Measurements from ENCODE around the gene TBC1D10A. TPM values are rescaled to one million over a fixed set of nuclear protein-coding genes. Genes with fewer than 3 reads are reported as not detected.
A peak's percentile ranks its signal among the peaks of the same experiment; 100 is the strongest.

Gene TBC1D10A
- total and polyA plus RNA-seq, 2 experiments from 2014 or later, result 3.3 to 8.8 TPM

GRCh38 chr22:30266445-30267381 is 60.0 kb downstream of the TBC1D10A start, which contains the start of gene OSM:
Gene OSM (minus strand): TSS chr22:30266851. CDS start chr22:30266799, 52 bp downstream.
- H3K27me3 Mint-ChIP-seq (ENCODE audit: insufficient read depth, low read depth, poor library complexity), result peaks cover 22% of the 10 kb centered on the region
- H3K27me3 ChIP-seq (ENCODE audit: insufficient read depth), result no peaks in the 10 kb centered on the region; the same call in 1 of the 2 replicates
- no peak within 1 kb of the TSS for H3K4me3 Mint-ChIP-seq
- H3K4me3 ChIP-seq, result no peak within 1 kb of the TSS
- H4K20me1 ChIP-seq (replicated peaks; ENCODE audit: insufficient read depth), result no peaks in the 10 kb centered on the region
- ATAC-seq (no peak), DNase-seq (ENCODE audit: low spot score) (no peak)
- H3K4me1 ChIP-seq (ENCODE audit: insufficient read depth), result no peaks in the 10 kb centered on the region
- H3K79me2 ChIP-seq (replicated peaks; ENCODE audit: insufficient read depth), result no peaks in the 10 kb centered on the region
- H3K9me2 ChIP-seq (ENCODE audit: insufficient read depth), result no peaks in the 10 kb centered on the region
- H3K4me2 ChIP-seq, result no peak within 1 kb of the TSS
- no peaks in the 10 kb centered on the region for H3F3A ChIP-seq (replicated peaks; ENCODE audit: low read depth)
- no peak within 1 kb of the TSS for H3K27ac ChIP-seq (ENCODE audit: low read depth)
- no peak within 1 kb of the TSS for H3K27ac Mint-ChIP-seq
- no peaks in the 10 kb centered on the region for H3K36me3 Mint-ChIP-seq (ENCODE audit: low read depth)
- TF ChIP-seq POLR2AphosphoS5 (IDR thresholded peaks at IDR 0.05; ENCODE audit: low read depth) (no peak), EZH2 (IDR thresholded peaks at IDR 0.05; ENCODE audit: low read depth, unreplicated experiment) (no peak), EZH2phosphoT487 (IDR thresholded peaks at IDR 0.05; ENCODE audit: unreplicated experiment) (no peak), REST (IDR thresholded peaks at IDR 0.05; ENCODE audit: unreplicated experiment) (no peak), CREB1 (CRISPR knock-in tag; IDR thresholded peaks at IDR 0.05; ENCODE audit: low read depth) (no peak), STAT1 (IDR thresholded peaks at IDR 0.05; ENCODE audit: unreplicated experiment) (no peak), ZNF331 (CRISPR knock-in tag; IDR thresholded peaks at IDR 0.05; ENCODE audit: low read depth) (no peak), ZNF114 (CRISPR knock-in tag; IDR thresholded peaks at IDR 0.05) (no peak)
- TF ChIP-seq, protein P1, sequence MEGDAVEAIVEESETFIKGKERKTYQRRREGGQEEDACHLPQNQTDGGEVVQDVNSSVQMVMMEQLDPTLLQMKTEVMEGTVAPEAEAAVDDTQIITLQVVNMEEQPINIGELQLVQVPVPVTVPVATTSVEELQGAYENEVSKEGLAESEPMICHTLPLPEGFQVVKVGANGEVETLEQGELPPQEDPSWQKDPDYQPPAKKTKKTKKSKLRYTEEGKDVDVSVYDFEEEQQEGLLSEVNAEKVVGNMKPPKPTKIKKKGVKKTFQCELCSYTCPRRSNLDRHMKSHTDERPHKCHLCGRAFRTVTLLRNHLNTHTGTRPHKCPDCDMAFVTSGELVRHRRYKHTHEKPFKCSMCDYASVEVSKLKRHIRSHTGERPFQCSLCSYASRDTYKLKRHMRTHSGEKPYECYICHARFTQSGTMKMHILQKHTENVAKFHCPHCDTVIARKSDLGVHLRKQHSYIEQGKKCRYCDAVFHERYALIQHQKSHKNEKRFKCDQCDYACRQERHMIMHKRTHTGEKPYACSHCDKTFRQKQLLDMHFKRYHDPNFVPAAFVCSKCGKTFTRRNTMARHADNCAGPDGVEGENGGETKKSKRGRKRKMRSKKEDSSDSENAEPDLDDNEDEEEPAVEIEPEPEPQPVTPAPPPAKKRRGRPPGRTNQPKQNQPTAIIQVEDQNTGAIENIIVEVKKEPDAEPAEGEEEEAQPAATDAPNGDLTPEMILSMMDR (conservative IDR thresholded peaks at IDR 0.05; ENCODE audit: low read depth in 2 of 2), result no peak
- H3K9me3 Mint-ChIP-seq, result no peaks in the 10 kb centered on the region
- H2AFZ ChIP-seq, result peak within 1 kb of the TSS; percentile 43; the same call in 1 of the 2 replicates
- no peaks in the 10 kb centered on the region for H3K36me3 ChIP-seq (ENCODE audit: insufficient read depth)
- H3K4me1 Mint-ChIP-seq, result peaks cover 5% of the 10 kb centered on the region; the same call in 1 of the 3 replicates
